HG02885 (cell line): Measurements from ENCODE around the gene KLRC3.
A peak's percentile ranks its signal among the peaks of the same experiment; 100 is the strongest.
"Not testable (repeated sequence)": the region's sequence is repeated elsewhere in the genome, so short reads cannot be mapped to it uniquely, and the experiment has no call there.

Experiments used
- ATAC-seq: cut with Tn5 transposase; IDR thresholded peaks from one replicate; pipeline ENCODE4 v1.9.1; 2021; ENCODE audit warnings: mild to moderate bottlenecking; ENCODE audit not compliant: unreplicated experiment, poor library complexity

The KLRC3 gene

DNA sequence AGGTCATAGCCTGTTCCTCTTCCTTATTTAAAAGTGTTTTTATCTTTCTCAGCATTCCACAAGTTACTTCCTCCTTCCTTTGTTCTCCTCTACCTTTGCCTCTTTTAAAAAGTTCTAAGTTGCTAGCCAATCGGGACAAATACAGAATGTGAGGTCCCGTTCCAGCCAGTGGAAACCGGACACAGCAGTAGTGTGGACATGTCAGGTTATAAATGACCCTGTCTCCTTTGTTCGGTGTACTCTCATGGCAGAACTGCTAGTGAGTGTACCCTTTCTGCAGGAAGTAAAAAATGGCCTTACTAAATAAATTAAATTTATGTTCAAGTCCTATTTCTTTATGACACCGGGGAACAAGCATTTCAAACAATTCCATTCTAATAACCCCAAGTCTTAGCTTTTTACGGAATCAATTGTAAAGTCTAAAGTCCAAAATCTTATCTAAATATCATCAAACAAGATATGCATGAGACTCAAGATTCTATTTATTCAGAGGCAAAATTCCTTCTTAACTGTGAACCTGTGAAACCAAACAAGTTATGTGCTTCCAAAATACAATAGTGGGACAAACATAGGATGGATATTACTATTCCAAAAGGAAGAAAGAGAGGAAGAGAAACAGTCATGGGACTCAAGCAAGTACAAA, 48.4 kb downstream of the KLRC3 start:
- not testable (repeated sequence) for ATAC-seq

DNA sequence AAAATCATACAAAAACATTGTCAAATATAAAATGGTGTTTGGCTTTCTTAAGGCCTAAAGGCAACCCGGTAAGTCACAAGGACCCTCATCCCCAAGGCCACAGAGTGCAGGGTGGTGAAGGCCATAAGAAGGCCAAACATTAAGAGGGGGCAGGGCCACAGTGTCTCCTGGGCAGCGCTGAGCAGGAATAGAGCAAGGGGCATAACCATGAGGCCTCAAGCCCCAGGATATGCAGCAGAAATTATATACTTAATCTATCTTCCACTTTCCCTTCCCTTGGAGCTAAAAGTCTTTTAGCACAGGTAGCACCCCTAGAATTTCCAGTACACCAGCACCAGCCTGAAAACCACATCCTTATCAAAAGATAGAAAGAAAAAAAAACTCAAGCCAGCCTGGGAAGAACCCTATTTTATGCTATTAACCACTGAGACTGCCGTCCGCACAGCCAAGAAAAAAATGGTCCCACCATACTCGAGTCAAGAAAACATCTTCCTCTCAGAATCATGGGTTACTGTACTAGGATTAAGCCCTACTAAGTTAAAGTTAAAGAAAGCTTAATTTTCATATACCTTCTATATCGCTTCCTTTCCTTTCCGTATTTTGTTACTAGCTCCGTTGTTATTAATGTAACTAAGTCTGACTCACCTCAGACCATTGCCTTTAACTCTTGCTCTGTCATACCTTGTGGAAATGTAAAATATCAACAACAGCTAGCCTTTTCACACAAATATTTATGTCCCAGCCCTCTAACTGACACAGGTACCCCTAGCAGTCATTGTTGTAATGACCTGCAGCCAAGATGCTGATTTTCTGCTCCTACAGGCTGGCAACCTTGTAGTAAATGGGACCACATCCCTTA, 50.6 kb downstream of the KLRC3 start:
- no peak for ATAC-seq

- ATAC-seq = no peak
Measured at GRCh38 chr12:10368206-10369171, 51.9 kb downstream of the KLRC3 start.

- ATAC-seq = not testable (repeated sequence)
Measured at GRCh38 chr12:10367714-10368113, 52.7 kb downstream of the KLRC3 start.

- no peak for ATAC-seq
Measured at GRCh38 chr12:10366875-10367274, 53.5 kb downstream of the KLRC3 start.

GRCh38 chr12:10365696-10366405, 54.5 kb downstream of the KLRC3 start:
- no peak for ATAC-seq

GRCh38 chr12:10364815-10365622, 55.4 kb downstream of the KLRC3 start:
- peak; percentile 47 for ATAC-seq

GRCh38 chr12:10363914-10364814, 56.2 kb downstream of the KLRC3 start:
- ATAC-seq = peak; percentile 97

DNA sequence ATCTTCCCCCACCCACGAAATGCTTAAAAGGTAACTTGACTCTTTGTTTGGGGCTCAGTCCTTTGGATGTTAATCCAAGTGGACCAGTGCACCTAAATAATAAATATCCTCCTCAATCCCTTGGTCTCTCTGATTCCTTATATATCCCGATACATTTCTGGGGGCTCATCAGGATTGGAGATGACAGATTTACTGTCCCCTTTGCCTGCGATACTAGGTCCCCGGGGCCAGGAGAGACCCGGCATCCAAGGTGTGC, 56.8 kb downstream of the KLRC3 start:
- ATAC-seq = no peak

DNA sequence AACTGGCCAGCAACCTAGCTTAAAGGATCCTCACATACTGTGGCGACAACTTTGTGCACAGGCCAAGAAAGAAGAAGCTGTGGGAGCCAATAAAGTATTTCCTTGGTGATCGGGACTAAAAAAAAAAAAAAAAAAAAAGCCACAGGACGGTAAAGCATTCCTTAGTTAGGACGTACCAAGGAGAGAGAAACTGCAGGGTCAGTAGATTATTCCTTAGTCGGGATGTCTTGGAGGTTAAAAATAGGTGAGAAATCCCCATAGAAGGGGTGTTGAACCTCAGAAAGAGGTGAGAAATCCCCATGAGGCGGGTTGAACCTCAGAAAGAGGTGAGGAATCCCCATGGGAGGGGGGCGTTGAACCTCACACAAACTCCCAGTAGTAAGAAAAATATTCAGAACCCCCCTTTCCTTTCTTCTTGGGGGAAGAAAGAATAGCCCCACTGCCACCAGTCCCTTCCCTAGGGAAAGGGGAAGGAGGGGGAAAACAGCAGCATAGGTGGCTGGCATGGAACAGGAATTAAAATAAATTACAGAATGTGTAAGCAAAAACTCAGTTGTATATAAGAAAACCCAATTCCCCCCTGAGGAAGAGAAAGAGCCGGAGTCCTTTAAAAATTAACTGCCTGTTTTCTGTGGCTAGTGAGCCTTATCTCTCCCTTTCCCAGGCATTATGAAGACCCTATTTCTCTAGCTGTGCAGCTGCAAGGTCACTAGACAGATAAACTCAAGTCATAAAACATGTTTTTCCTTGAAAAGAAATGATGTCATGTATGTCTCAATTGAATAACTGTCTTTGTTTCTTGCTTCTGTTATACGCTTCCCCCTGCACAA, 57.4 kb downstream of the KLRC3 start:
- no peak for ATAC-seq

DNA sequence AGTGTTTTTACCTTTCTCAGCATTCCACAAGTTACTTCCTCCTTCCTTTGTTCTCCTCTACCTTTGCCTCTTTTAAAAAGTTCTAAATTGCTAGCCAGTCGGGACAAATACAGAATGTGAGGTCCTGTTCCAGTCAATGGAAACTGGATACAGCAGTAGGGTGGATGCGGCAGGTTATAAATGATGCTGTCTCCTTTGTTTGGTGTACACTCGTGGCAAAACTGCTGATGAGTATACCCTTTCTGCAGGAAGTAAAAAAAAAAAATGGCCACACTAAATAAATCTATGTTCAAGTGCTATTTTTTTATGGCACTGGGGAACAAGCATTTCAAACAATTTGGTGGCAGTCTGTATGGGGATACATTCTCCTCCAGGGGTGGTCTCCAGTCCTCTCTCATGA, 58.1 kb downstream of the KLRC3 start:
- ATAC-seq = no peak
